Kidney (tissue), 14 donors: ENCODE data around the gene F2RL2. TPM values are rescaled to one million over a fixed set of nuclear protein-coding genes. Genes with fewer than 3 reads are reported as not detected.

ENCODE experiments used
- DNase-seq, 5 donors: peaks; one replicate each; pipeline ENCODE4 v3.0.0-alpha.2; 2013 to 2020
- FAIRE-seq: peaks from 2 replicates; lab custom pipeline; 2012; peaks lifted over from hg19 to GRCh38; lab: Jason Lieb, UNC
- H3K27ac ChIP-seq, 2 donors: one replicate each; pipeline ENCODE4 v1.7.0; 2013; ENCODE audit warnings: low read depth in 2 of 2, low read length in 2 of 2, inconsistent platforms in 1 of 2
- H3K27me3 ChIP-seq: one replicate; pipeline ENCODE4 v1.7.1; 2013; ENCODE audit warnings: low read length, inconsistent platforms; ENCODE audit not compliant: control insufficient read depth, insufficient read depth
- H3K36me3 ChIP-seq, 3 donors: one replicate each; pipeline versions ENCODE4 v1.7.0 to v1.7.1; 2013; ENCODE audit warnings: low read length in 3 of 3, control low read depth in 1 of 3, inconsistent platforms in 1 of 3; ENCODE audit not compliant: insufficient read depth in 3 of 3, control insufficient read depth in 2 of 3
- H3K4me1 ChIP-seq, 3 donors: one replicate each; pipeline versions ENCODE4 v1.7.0 to v1.7.1; 2013; ENCODE audit warnings: low read length in 3 of 3, inconsistent platforms in 1 of 3, low read depth in 1 of 3; ENCODE audit not compliant: control insufficient read depth in 2 of 3, insufficient read depth in 2 of 3
- H3K4me3 ChIP-seq, 3 donors: one replicate each; pipeline versions ENCODE4 v1.7.0 to v1.8.1; 2013; ENCODE audit warnings: low read length in 3 of 3, control low read depth in 1 of 3, inconsistent platforms in 1 of 3
- H3K9ac ChIP-seq, 3 donors: one replicate each; pipeline versions ENCODE4 v1.7.0 to v1.7.1; 2013; ENCODE audit warnings: low read length in 3 of 3, control low read depth in 1 of 3, inconsistent platforms in 1 of 3
- H3K9me3 ChIP-seq, 3 donors: one replicate each; pipeline versions ENCODE4 v1.7.0 to v1.7.1; 2013; ENCODE audit warnings: low read length in 3 of 3, control low read depth in 1 of 3, inconsistent platforms in 1 of 3; ENCODE audit not compliant: control insufficient read depth in 2 of 3, insufficient read depth in 1 of 3
- intact Hi-C: fragments of 100-400 bp; cut with DNase I; formaldehyde crosslinking; loops from one replicate; pipeline ENCODE4 v1.11.1; 2022
- polyA plus RNA-seq: library from polyadenylated mRNA; stranded (reverse); fragments of 350-450 nt; fragmentation: Illumina TruSeq; extraction: RNeasy Lipid Tissue Mini Kit (QIAGEN cat#74804); gene quantifications from one replicate; pipeline ENCODE4 v1.2.3, GENCODE V29; 2014; ENCODE audit warnings: low read depth, low replicate concordance; ENCODE audit not compliant: insufficient read depth
- total RNA-seq: library from RNA; stranded (reverse); fragmentation: NEBNext Ultra II Directional; extraction: Animal tissue kit (Norgen Biotek cat#: 25700); gene quantifications from one replicate; pipeline ENCODE4 v1.2.1, GENCODE V29; 2021
- TF ChIP-seq, protein P1 (sequence below): IDR thresholded peaks from 3 replicates; pipeline ENCODE4 v1.5.1; 2012; ENCODE audit warnings: mild to moderate bottlenecking, moderate library complexity, borderline replicate concordance; ENCODE audit not compliant: insufficient read depth; ENCODE audit errors: extremely low read depth
- donor health status: control.
- donor health status: control.
- donor health status: control.
- donor health status: control.
- donor health status: control.
- donor health status: DM: yes; HTN: yes; CAD: no.
- donor health status: Normal renal cell carcinoma (clear cell type).

The F2RL2 gene
- total and polyA plus RNA-seq, 2 donors from 2014 or later = 0.32 to 0.44 TPM

DNA sequence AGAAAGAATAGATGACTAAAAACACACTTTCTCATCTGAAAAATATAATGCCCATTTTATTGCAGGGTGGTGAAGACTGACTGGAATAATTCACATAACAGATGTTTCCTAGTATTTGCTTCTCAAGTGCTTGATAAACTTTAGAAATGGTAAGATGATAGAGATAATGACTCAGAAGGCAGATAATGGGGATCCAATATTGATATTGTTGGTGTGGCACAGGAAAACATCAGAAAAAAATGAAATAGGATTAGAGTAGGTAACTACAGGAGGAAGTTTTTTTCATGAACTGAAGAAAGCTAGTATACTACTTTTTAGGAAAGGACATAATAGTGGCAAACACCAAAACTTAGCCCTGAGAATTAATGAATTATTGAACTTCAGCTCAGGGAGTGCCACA, 20.2 kb upstream of the F2RL2 start:
- no peaks in the 10 kb centered on the region for H3K4me1 ChIP-seq
- H3K4me3 ChIP-seq = no peak overlapping the region
- H3K27ac ChIP-seq = no peak overlapping the region
- DNase-seq (no peak), FAIRE-seq (no peak)
- H3K9me3 ChIP-seq = no peaks in the 10 kb centered on the region
- H3K27me3 ChIP-seq = no peaks in the 10 kb centered on the region
- intact Hi-C loops = no loop called here
- H3K9ac ChIP-seq = no peak overlapping the region
- peaks cover 0 to 4% (median 0%) of the 10 kb centered on the region in 3 donors for H3K36me3 ChIP-seq
- TF ChIP-seq, protein P1, sequence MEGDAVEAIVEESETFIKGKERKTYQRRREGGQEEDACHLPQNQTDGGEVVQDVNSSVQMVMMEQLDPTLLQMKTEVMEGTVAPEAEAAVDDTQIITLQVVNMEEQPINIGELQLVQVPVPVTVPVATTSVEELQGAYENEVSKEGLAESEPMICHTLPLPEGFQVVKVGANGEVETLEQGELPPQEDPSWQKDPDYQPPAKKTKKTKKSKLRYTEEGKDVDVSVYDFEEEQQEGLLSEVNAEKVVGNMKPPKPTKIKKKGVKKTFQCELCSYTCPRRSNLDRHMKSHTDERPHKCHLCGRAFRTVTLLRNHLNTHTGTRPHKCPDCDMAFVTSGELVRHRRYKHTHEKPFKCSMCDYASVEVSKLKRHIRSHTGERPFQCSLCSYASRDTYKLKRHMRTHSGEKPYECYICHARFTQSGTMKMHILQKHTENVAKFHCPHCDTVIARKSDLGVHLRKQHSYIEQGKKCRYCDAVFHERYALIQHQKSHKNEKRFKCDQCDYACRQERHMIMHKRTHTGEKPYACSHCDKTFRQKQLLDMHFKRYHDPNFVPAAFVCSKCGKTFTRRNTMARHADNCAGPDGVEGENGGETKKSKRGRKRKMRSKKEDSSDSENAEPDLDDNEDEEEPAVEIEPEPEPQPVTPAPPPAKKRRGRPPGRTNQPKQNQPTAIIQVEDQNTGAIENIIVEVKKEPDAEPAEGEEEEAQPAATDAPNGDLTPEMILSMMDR = no peak

DNA sequence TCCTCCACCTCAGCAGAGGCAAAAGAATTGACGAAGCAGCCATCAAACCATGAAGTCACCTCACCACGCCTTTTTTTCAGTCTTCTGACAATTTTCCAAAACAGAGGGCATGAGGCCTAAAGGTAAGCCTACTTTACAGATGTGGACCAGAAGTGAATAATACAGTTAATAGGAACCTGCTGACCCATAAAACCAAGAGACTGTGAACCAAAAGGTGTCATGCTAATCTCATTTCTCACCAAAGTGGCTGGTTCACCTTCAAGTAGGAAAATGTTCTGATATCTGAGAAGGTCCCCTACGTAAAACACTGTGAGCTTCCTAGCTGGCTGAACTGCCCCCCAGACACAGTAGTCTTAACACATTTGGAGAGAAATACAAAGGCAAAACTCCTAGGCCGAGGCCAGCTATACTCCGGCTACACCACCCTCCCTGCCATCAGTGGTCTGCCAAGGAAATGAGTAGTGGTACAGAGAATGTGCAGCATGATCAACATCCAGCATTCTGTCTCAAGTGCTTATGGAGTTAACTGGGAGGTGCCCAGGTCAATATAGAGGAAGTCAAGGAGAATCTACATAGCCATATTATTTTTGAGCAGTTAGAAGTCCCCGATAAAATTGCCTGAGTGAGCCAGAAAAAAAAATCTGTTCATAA, 19.3 kb upstream of the F2RL2 start:
- Histone ChIP-seq H3K9ac (no peak overlapping the region), H3K36me3 (peaks cover 0 to 4% (median 0%) of the 10 kb centered on the region in 3 donors), H3K4me3 (no peak overlapping the region), H3K27me3 (no peaks in the 10 kb centered on the region), H3K9me3 (no peaks in the 10 kb centered on the region), H3K4me1 (no peaks in the 10 kb centered on the region), H3K27ac (no peak overlapping the region)
- TF ChIP-seq, protein P1 = no peak
- intact Hi-C loops = no loop called here
- DNase-seq (no peak), FAIRE-seq (no peak)

DNA sequence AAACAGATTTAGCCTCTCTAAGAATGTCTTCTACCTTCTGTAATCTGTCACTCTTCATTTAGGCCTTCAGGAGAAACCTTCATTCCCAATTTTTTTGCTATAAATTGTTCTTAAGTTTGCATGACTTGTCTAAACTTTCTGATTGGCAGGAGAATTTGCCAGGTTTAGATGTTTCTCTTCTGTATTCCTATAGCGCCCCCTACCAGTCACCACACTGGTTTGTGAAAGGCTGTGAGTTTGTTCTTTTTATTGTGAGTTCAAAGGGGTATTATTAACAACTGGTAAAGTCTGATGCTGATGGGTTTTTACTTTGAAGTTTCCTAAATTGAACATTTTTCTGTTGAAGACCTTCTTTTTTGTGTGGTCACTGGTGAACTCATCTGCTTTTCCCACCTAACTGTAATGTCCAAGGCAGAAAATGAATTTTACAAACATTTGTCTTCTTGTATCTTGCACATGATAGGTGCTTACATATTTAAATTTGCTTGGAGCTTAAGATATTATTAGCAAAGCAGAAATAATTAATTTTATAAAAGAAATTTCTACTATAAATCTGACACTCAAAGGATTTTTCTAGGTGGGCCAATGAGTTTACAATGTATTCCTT, 18.4 kb upstream of the F2RL2 start:
- H3K9ac ChIP-seq = no peak overlapping the region
- FAIRE-seq = peak; percentile 68
- DNase-seq = peak in 3 of 5 donors; percentile 67 to 87 (median 77)
- intact Hi-C loops = no loop called here
- H3K27ac ChIP-seq = no peak overlapping the region
- no peak overlapping the region for H3K4me3 ChIP-seq
- no peaks in the 10 kb centered on the region for H3K27me3 ChIP-seq
- TF ChIP-seq, protein P1 = peak; percentile 63
- H3K9me3 ChIP-seq = no peaks in the 10 kb centered on the region
- no peaks in the 10 kb centered on the region for H3K4me1 ChIP-seq
- H3K36me3 ChIP-seq = peaks cover 0 to 4% (median 0%) of the 10 kb centered on the region in 3 donors
